Pancreas (tissue), 10 donors: ENCODE measurements around the gene SEMA5A. TPM values are rescaled to one million over a fixed set of nuclear protein-coding genes. Genes with fewer than 3 reads are reported as not detected.

Experiments
- ATAC-seq, 4 donors: fragments of 200-7000 bp; cut with Tn5 transposase; one replicate each; pipeline versions ENCODE4 v1.8.0 to v1.9.1; 2020; ENCODE audit warnings: mild to moderate bottlenecking in 4 of 4, moderate library complexity in 4 of 4
- DNase-seq, 6 donors: peaks; one replicate each; pipeline ENCODE4 v3.0.0-alpha.2; 2020
- FAIRE-seq: peaks from 2 replicates; lab custom pipeline; 2012; peaks lifted over from hg19 to GRCh38; lab: Jason Lieb, UNC
- H3K27ac ChIP-seq, 4 donors: fragments of 200-600 bp; sonication (generic); 1 replicate in 3 of 4; 2 replicates in 1 of 4; pipeline versions ENCODE4 v1.5.0 to v1.8.0; 2020
- H3K27me3 ChIP-seq, 4 donors: fragments of 200-600 bp; one replicate each; pipeline ENCODE4 v1.8.0; 2021
- H3K36me3 ChIP-seq, 3 donors: fragments of 200-600 bp; sonication (generic) in 1 of 3; one replicate each; pipeline versions ENCODE4 v1.5.0 to v1.8.0; 2020 to 2021
- H3K4me1 ChIP-seq, 3 donors: fragments of 200-600 bp; one replicate each; pipeline ENCODE4 v1.8.0; 2021
- H3K4me3 ChIP-seq, 4 donors: fragments of 200-600 bp; sonication (generic) in 2 of 4; one replicate each; pipeline versions ENCODE4 v1.5.0 to v1.8.0; 2020 to 2021
- H3K9me3 ChIP-seq, 4 donors: fragments of 200-600 bp; one replicate each; pipeline ENCODE4 v1.8.0; 2021
- WGBS, 2 donors: extraction: QIAGEN DNeasy Blood & Tissue Kit; methylation state at CpG; one replicate each; pipeline ENCODE4 v1.1.7; 2013; 5-methylcytosine and 5-hydroxymethylcytosine counted together
- intact Hi-C, 3 donors: fragments of 100-400 bp; cut with DNase I; formaldehyde crosslinking; loops; one replicate each; pipeline versions ENCODE4 v1.11.1 to v1.14.2; 2022
- polyA plus RNA-seq, 2 donors: library from polyadenylated mRNA; stranded (reverse); fragments of 200-250 nt; gene quantifications; one replicate each; pipeline ENCODE4 v1.2.3, GENCODE V29; 2013
- total RNA-seq, 6 donors: library from RNA; stranded (reverse); fragmentation: NEBNext Ultra II Directional in 4 of 6; extraction: Animal tissue kit (Norgen Biotek cat#: 25700) in 4 of 6; gene quantifications; one replicate each; pipeline versions ENCODE4 v1.2.1 to v1.2.4, GENCODE V29; 2021 to 2023
- TF ChIP-seq, protein P1 (sequence below), 4 donors: fragments of 200-600 bp; sonication (generic) in 3 of 4; IDR thresholded peaks; one replicate each; pipeline versions ENCODE4 v1.5.0 to v1.8.0; 2021; ENCODE audit warnings: antibody characterized with exemption in 4 of 4
- donor health status: healthy with polysubstance abuse.
- donor health status: DM: no; HTN: no; CAD: no; lungs with moderate emphysema.
- donor health status: DM: no; HTN: no; CAD: no.
- donor health status: control.
- donor health status: control.
- donor health status: Bipolar disorder and iron deficiency.
- donor health status: DM: yes; HTN: yes; CAD: no.
- donor health status: DM: no; HTN: no; CAD: no.
- donor health status: DM: no; HTN: no; CAD: no.
- donor health status: DM: yes; HTN: yes; CAD: no.

SEMA5A gene
- total and polyA plus RNA-seq, 8 donors, result 0.91 to 14.0 (median 6.4) TPM

GRCh38 chr5:9544056-9544455, 1.8 kb downstream of the SEMA5A start:
- FAIRE-seq (no peak), ATAC-seq (peak in 2 of 4 donors; percentile 1 to 2), DNase-seq (no peak)
- peak overlapping the region in 2 of 4 donors; percentile 48 to 50 for H3K27ac ChIP-seq
- H3K4me3 ChIP-seq, result peak overlapping the region; percentile 60 to 89 (median 82)
- TF ChIP-seq, protein P1, sequence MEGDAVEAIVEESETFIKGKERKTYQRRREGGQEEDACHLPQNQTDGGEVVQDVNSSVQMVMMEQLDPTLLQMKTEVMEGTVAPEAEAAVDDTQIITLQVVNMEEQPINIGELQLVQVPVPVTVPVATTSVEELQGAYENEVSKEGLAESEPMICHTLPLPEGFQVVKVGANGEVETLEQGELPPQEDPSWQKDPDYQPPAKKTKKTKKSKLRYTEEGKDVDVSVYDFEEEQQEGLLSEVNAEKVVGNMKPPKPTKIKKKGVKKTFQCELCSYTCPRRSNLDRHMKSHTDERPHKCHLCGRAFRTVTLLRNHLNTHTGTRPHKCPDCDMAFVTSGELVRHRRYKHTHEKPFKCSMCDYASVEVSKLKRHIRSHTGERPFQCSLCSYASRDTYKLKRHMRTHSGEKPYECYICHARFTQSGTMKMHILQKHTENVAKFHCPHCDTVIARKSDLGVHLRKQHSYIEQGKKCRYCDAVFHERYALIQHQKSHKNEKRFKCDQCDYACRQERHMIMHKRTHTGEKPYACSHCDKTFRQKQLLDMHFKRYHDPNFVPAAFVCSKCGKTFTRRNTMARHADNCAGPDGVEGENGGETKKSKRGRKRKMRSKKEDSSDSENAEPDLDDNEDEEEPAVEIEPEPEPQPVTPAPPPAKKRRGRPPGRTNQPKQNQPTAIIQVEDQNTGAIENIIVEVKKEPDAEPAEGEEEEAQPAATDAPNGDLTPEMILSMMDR (IDR thresholded peaks at IDR 0.05), result no peak
- intact Hi-C loops, result loop anchor here in 1 of 3 donors (10.0 kb wide), 1 partner anchor 189 kb away; no protein-coding TSS in a partner anchor
- no peaks in the 10 kb centered on the region for H3K4me1 ChIP-seq
- no peaks in the 10 kb centered on the region for H3K9me3 ChIP-seq
- WGBS, 2 donors, result 3 to 6% methylated on average over 6 of the region's 6 CpGs
- no peaks in the 10 kb centered on the region for H3K27me3 ChIP-seq
- H3K36me3 ChIP-seq, result no peaks in the 10 kb centered on the region

- H3K9me3 ChIP-seq, result no peaks in the 10 kb centered on the region
- FAIRE-seq, result no peak
- intact Hi-C loops, result loop anchor here in 1 of 3 donors (10.0 kb wide), 1 partner anchor 189 kb away; no protein-coding TSS in a partner anchor
- DNase-seq, result no peak
- TF ChIP-seq, protein P1 (IDR thresholded peaks at IDR 0.05), result no peak
- no peaks in the 10 kb centered on the region for H3K4me1 ChIP-seq
- no peak for ATAC-seq
- H3K4me3 ChIP-seq, result peak overlapping the region in 1 of 4 donors; percentile 60
- no peaks in the 10 kb centered on the region for H3K27me3 ChIP-seq
- H3K27ac ChIP-seq, result peak overlapping the region in 1 of 4 donors; percentile 48
- H3K36me3 ChIP-seq, result no peaks in the 10 kb centered on the region
- WGBS, 2 donors, result 78 to 79% methylated on average over 10 of the region's 10 CpGs
These were observed 2.5 kb downstream of the SEMA5A start for GRCh38 chr5:9543311-9543920.

DNA sequence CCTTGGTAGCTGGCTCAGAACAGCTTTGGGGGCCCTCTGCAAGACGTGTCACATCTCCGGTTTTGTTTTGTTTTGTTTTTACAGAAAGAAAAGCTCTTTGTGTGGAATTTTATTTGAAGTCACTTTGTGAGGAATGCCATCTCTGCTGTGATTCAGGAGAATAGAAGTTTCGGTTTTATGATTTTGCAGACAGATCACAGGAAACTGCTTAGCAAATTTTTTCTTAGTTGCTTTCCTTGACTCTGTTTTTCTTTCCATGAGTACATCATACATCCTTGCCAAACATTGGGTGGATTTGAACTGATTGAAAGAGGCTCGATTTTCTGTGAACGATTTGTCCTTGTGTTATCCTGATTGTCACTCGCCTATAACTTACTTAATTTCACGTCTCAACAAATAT, 5.1 kb downstream of the SEMA5A start:
- WGBS, 2 donors, result 58 to 62% methylated on average over 7 of the region's 7 CpGs
- Histone ChIP-seq H3K36me3 (no peaks in the 10 kb centered on the region), H3K4me1 (no peaks in the 10 kb centered on the region), H3K27me3 (no peaks in the 10 kb centered on the region), H3K9me3 (no peaks in the 10 kb centered on the region), H3K27ac (no peak overlapping the region), H3K4me3 (no peak overlapping the region)
- intact Hi-C loops, result loop anchor here in 1 of 3 donors (10.0 kb wide), 1 partner anchor 186 kb away; no protein-coding TSS in a partner anchor
- TF ChIP-seq, protein P1 (IDR thresholded peaks at IDR 0.05), result no peak
- FAIRE-seq (no peak), ATAC-seq (no peak), DNase-seq (no peak)

DNA sequence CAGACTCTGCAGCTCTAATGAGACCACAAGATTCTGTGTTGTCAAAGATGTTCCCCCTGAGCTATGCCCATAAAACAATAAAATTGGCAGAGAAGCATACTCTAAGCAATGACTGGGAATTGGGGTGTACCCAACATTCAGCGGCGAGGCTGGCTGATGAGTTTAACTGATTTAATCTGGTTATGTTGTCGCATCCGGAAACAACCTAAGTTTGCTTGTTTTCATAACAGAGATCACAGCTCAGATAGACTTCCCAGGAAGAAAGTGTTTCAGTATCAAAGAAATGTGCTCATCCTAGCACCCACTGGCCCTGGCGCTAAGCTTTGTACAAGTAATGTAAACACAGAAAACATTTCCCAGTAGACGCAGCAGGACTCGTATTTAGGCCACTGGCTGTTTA, 7.4 kb downstream of the SEMA5A start:
- Histone ChIP-seq H3K27ac (no peak overlapping the region), H3K4me1 (no peaks in the 10 kb centered on the region), H3K9me3 (no peaks in the 10 kb centered on the region), H3K4me3 (no peak overlapping the region), H3K27me3 (no peaks in the 10 kb centered on the region), H3K36me3 (no peaks in the 10 kb centered on the region)
- intact Hi-C loops, result no loop called here
- WGBS, 2 donors, result 74 to 77% methylated on average over 7 of the region's 7 CpGs
- DNase-seq (no peak), ATAC-seq (no peak), FAIRE-seq (no peak)
- TF ChIP-seq, protein P1 (IDR thresholded peaks at IDR 0.05), result no peak
